HTERT RPE-1 (cell line): Measurements from ENCODE around the gene CHST9.
"Not testable (repeated sequence)": the region's sequence is repeated elsewhere in the genome, so short reads cannot be mapped to it uniquely, and the experiment has no call there.

Source experiments
- in situ Hi-C: fragments of 300-500 bp; cut with MboI; formaldehyde crosslinking; loops from 4 replicates; pipeline ENCODE4 v1.14.3; 2020; ENCODE audit warnings: low sequenced_read_pairs

CHST9 gene, protein sequence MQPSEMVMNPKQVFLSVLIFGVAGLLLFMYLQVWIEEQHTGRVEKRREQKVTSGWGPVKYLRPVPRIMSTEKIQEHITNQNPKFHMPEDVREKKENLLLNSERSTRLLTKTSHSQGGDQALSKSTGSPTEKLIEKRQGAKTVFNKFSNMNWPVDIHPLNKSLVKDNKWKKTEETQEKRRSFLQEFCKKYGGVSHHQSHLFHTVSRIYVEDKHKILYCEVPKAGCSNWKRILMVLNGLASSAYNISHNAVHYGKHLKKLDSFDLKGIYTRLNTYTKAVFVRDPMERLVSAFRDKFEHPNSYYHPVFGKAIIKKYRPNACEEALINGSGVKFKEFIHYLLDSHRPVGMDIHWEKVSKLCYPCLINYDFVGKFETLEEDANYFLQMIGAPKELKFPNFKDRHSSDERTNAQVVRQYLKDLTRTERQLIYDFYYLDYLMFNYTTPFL

DNA sequence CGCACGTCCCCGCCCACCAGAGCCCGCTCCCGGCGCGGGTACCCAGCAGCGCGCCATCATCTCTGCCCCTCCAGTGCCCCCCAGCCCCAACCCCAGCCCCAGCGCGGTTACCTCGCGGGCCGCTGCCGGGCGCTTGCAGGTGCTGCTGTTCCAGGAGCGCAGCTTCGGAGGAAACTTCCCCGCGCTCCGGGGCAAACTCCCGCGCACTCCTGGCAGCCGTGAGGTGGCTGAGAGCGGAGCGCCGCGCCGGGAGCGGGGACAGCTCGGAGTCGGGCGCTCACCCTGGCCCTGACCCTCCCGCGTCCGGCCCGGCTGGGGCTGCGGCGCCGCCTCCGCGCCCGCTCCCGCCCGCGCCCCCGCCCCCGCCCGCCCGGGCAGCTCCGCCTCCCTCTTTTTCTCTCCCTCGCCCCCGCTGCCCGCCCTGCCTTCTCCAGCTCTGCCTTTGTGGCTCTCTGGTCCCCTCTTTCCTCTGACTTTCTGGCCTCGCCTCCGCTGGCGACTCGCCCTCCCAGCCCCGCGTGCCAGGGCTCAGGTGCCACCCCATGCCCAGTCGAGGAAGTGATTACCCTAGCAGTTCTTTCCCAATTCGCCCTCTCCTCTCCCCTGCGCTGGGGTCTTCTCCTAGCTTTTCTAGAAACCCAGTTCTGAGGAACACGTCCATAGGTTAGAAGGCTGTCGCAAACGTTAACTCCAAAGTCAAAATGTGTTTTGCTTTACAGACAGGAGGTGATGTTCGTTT is at the start of gene CHST9:
Gene CHST9 (minus strand): TSS at position 284 of the 739 bp plus-strand sequence. CDS start 42,499 bp downstream, outside the sequence.
- in situ Hi-C loops: no loop called here

DNA sequence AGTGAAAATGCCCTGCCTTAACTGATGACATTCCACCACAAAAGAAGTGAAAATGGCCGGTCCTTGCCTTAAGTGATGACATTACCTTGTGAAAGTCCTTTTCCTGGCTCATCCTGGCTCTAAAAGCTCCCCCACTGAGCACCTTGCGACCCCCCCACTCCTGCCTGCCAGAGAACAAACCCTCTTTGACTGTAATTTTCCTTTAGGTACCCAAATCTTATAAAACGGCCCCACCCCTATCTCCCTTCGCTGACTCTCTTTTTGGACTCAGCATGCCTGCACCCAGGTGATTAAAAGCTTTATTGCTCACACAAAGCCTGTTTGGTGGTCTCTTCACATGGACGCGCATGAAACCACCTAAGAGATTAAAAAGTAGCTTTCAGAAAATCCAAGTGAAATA is 47.2 kb upstream of the CHST9 start:
- in situ Hi-C loops: not testable (repeated sequence)

DNA sequence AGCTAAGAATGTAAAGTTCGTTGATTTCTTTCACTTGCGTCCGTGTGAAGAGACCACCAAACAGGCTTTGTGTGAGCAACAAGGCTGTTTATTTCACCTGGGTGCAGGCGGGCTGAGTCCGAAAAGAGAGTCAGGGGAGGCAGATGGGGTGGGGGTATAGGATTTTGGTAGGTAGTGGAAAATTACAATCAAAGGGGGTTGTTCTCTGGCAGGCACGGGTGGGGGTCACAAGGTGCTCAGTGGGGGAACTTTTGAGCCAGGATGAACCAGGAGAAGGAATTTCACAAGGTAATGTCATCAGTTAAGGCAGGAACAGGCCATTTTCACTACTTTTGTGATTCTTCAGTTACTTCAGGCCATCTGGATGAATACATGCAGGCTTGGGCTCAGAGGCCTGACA is 46.6 kb upstream of the CHST9 start:
- in situ Hi-C loops: not testable (repeated sequence)

DNA sequence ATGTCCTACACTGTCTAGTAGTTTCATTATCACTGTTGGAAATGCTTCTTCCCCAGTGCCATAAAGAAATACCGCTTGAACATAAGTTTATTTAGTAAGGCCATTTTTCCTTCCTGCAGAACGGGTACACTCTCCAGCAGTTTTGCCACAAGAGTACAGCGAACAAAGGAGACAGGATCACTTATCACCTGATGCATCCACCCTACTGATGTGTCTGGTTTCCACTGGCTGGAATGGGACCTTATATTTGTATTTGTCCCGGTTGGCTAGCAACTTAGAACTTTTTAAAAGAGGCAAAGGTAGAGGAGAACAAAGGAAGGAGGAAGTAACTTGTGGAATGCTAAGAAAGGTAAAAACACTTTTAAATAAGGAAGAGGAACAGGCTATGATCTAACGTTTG is 46.1 kb upstream of the CHST9 start:
- in situ Hi-C loops: not testable (repeated sequence)

DNA sequence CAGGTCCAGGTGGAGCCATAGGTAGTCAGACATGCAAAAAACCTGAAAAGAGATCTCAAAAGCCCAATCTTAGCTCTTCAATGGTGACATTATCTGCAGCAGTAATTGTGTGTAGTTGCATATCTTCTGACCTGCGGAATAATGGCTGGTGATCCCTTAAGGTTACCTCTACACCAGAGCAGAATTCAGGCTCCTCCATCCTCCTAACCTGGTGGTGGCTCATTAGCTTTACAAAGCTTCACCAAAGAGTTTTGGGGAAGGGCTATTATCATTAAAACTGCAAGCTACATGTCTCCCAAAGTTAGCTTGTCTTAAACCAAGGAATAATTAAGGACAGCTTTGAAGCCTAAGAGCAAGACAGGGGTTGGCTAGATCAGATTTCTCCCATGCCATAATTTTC is 42.6 kb upstream of the CHST9 start:
- in situ Hi-C loops: no loop called here

DNA sequence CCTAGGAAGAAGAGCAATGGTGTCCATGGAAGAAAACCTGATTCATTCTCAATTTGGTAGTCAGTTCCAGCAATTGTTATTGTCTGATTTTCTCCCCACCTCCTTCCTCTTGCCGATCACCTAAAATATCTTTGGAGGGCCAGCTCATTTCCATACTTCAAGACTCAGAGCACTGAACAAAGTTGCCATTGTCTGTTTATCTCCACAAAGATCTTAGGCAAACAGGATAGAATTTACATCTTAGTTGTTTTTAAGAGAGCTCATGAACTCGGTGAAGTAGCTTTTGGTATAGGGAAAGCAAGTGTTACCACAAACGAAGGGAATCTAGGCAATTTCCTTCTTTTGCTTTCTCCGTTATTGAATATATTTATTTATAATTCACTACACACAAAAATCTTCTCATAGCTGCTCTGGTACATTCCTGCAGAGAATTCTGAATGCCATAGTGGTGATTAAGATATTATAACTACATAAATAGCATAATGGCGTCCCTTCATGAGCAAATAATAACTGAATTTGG is 41.5 kb upstream of the CHST9 start:
- in situ Hi-C loops: no loop called here

DNA sequence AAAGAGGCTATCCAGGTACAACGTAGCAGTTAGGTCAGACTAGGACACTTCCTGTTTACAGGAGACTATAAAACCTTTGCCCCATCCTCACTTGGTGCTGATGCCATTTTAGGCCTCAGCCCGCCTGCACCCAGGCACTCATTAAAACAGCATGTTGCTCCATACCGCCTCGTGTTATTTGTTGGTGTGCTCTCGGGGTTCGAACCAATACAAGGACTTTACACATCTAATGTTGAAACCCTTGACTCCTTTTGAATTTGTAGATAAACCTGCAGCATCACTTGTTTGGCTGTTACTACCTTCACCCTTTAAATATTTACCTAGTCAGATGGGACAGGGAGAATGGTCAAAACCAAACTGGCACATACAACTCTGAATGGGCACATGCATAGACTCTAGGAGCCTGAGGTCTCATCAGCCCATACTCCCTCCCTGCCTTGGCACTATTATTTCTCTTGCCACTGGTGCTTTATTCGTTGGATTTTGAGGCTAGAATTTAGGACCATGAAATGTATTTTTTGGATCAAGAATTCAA is 40.9 kb upstream of the CHST9 start:
- in situ Hi-C loops: no loop called here

DNA sequence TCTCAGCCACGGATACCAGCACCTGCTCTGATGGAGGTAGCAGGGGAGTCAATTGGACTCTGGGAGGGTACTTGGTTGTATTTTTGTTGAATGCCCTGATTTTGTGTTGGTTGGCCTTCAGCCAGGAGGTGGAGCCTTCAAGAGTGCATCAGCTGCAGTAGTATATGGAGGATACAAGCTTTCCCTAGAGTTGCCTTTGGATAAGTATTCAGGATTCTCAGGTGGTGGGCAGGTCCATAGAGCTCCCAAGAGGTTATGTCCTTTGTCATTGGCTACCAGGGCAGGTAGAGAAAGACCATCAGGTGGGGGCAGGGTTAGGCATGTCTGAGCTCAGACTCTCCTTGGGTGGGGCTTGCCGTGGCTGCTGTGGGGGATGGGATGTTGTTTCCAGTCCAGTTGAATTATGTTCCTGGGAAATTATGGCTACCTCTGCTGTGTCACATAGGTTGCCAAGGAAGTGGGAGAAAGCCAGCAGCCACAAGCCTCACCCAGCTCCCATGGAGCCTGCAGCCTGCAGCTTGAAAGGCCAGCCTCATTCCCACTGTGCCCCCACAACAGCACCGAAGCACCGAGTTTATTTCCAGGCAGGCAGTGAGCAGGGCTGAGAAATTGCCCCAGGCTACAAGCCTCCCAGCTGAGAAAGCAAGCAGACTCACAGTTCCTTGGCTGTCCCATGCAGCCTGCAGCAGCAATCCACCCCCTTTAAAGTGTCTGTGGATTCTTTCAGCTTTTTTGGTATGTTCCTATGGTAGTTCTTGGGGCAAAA is 38.6 kb upstream of the CHST9 start:
- in situ Hi-C loops: no loop called here

DNA sequence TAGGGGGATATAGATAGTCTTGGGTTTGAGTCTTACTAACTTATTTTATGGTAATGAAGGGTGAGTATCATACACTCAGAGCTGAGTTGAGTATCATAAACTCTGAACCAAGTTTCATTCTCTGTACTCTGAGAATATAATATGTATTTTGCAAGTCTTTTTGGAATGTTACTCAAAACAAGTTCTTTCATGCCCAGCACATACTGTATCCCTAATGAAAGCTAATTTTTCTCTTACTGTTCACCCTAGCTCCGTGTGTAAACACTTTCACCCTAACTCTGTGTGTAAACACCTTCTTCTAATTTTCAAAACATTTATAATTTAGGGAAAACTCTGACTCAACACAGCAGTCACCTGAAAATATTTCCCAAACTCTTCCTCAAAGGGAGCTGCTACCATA is 29.7 kb upstream of the CHST9 start:
- in situ Hi-C loops: no loop called here

DNA sequence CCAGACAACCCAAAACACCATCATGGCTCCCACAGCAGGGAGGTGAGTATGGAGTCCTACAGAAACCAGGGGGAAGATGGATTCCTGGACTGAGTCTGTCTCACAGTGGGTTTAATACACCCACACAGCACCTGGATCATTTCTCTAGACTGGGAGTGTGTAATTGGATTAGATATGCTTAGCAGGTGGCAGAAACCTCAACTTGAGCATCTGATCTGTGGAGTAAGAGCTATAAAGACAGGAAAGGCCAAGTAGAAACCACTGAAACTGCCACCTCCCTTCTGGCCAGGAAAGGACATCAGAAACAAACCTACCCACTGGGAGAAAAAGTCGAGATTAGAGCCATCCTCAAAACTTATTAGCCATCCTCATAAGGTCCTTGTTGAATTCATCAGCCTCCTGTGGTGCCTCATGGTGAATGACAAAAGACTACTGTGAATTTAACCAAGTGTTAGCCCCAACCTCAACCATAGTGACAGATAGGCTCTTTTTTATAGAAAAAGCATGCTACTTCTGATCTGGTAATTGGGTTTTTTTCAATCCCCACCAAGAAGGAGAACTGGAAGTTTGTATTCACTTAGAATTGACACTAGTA is 28.1 kb upstream of the CHST9 start:
- in situ Hi-C loops: no loop called here

DNA sequence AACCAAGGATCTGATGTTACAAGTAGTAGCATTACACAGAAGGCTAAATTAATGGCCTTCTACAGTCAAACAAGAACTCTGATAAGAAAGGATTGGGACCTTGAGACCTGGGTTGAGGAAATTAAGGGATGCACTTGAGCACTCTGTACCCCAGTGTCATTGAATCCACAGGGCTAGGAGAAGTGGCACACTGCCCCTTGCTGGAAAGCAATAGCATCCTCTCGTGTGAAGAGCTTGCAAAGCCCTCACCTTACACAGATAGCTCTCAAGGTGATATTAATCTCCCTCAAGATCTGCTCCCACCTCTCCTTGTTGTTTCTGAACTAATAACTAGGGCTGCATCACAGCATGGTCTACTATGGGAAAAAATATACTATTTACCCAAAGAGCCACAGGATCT is 26.5 kb upstream of the CHST9 start:
- in situ Hi-C loops: no loop called here

DNA sequence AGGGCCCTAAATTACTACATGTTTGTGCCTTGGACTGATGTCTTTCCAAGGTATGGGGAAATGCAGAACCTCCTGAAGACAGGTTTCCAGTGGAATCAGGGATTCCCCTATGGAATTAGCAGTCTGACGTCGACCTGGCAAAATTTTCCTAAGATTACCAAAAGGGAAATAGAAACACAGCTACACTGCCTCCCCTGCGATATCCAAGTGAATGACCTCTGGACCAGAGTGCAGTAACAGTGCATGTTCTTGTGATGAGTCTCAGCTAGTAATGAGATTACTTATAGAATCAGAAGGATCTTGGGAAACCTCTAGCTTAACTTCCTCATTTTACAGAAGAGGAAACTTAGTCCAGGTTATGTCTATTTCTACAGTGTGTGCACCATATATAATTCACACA is 21.3 kb upstream of the CHST9 start:
- in situ Hi-C loops: no loop called here

DNA sequence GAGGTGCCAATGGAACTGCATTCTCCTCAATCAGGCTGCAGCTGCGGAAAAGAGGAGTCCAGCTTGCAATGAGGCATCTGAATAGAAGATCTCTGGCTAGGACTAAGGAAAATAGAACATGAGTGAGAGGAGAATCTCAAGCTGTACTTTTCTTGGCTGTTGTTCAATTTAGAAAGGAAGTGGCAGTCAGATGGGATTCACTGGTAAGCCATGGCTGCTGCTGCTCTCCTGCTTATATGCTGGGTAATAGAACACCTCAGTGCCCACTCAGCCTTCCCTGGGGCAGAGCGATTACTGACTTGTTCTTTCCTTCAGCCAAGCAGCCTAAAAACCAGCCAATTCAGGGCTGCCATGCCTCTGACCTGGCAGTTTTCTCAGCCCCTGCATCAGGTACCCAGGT is 17.6 kb upstream of the CHST9 start:
- in situ Hi-C loops: no loop called here

DNA sequence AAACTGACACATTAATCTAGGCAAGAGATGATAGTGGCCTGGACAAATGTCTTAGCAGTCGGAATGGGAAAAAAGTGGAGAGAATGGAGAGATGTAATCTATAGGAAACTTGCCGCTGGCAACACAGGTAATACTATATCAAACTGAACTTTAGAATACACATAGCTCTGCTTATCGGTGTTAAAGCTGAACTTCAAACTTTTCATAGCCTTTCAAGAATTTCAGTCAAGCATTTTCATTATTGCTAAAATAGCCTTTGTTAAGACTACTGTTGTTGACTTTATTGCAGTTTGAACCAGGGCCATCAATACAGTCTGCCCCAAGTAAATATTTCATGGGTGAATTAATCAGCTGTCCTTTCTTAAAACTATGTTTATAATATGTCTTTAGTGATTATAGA is 12.9 kb upstream of the CHST9 start:
- in situ Hi-C loops: no loop called here

DNA sequence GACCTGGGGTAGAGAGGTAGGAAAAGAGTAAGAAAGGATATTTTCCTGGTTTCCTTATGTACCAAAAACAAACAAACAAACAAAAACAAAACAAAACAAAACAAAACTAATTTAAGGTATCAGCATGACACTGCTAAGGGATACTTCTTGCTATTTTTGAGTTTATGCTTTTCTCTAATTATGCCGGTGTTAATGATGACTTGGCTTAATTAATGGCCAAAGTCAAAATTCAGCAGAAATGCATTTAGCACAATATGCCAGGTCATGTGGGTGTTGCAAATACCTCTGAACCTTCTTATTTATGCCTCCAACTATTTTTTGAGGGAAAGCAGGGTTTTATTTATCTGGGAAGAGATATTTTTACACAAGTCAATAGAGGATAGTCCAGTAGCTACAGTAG is 3.2 kb upstream of the CHST9 start:
- in situ Hi-C loops: no loop called here

DNA sequence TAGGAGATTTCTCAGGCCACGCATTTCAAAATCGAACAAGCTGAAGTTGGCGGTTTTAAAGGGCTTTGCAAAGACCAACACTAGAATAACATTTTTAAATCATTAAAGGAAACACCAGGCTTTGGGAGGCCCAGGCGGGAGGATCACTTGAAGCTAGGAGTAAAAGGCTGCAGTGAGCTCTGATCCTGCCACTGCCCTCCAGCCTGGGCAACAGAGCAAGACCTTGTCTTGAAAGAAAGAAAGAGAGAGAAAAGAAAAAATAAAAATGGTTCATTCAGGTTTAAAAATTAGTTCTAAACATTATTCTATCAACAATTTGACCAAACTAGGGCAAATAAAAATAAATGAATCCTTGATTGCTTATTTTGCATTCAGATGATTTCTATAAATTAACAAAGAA is 789 bp upstream of the CHST9 start:
- in situ Hi-C loops: no loop called here

DNA sequence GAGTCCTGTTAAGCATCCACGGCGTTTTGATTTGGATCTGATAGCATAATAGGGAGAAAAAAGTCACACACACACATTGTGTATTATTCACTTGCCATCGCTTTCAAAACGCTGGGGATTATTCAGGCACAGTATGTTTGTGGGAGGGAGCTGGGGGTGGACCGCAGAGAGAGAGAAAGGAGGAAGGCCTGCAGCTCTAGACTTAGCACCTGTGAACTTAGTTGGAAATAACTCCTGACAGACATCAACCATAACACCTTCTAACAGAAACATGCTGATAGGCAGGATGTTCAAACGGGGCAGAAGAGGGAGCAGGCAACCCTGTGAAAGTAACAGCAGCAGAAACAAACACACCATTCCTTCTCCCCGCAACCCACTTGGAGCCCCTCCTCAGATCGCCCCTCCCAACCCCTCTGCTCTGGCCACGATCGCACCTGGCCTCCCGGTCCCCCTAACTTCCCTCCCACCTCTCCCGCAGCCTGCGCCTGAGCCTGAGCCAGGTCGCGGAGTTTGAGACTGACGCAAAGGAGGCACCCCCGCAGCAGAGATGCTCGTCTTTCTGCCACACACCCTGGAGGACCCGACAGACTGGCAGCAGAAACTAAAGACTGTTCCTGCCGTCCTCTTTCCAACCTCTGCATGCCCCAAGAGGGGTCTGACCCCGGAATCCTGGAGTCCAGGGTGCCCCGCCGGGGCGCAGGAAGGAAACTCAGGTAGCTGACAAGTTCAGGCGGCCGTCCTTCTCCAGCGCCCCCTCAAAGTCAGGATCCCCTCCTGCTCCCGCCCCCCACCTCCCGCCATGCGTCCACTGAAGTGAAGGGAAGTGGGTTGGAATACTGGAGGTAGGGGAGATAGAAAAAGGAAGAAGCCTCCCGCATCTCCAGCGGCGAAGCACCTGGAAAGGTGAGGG is 738 bp downstream of the CHST9 start:
- in situ Hi-C loops: no loop called here

DNA sequence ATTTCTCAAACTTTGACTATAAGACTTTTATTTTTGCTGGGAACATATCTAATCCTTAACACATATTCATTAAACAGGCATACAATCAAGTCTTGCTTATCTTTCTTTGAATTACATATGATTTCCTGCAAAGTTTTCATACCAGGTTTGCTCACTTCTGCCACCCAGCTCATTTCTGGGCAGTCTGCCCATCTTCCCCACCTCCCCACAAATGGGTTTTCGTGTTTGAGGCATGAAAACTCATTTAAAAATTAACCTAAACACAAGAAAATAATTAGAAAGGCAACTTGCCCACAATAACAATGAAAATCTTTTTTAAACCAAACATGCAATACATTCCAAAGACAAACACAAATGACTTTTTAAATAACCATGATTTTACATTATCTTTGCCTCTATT is 3.4 kb downstream of the CHST9 start:
- in situ Hi-C loops: no loop called here

DNA sequence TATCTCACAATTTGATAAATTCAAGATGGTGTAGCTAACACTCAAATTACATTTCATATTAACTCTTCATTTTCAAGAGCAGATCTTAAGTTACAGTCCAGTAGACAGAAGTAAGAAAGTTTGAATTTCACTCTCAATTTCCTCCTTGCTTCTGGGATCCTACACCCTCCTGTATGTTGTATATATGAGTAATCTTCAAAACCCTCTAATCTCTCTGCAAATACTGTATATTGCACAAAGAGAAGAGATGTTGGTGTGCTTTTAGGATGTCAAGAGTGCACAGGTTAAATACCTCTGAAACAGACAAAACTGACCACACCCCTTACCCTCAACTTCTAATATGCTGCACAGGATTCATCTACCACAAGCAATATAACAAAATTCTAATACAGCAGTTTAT is 6.7 kb downstream of the CHST9 start:
- in situ Hi-C loops: no loop called here

DNA sequence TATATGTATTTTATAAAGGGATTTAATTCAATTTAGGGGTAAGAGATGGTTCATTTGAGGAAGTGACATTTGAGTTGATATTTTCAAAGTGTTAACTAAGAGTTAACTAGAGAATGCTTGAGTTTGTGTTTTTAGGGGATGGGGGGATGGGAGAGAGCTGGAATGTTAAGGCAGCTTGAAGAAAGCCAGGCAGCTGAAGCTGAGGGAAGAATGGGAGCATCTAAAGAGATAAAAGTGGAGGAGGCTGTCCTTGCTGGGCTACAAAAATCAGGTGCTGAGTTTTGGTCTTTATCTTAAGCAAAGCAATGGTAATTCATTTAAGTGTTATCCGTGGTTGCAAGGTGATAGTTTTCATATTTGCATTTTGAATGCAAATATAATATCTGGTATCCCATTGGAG is 9.2 kb downstream of the CHST9 start:
- in situ Hi-C loops: no loop called here
